ENCODE results near the gene MLLT6. TPM values are rescaled to one million over a fixed set of nuclear protein-coding genes. Genes with fewer than 3 reads are reported as not detected.

The MLLT6 gene
- total and polyA plus RNA-seq, 2 of the 13 experiments (the other 11 are each of a cell fraction or from before 2014, with no cell fraction given): 50.7 to 69.5 TPM

DNA sequence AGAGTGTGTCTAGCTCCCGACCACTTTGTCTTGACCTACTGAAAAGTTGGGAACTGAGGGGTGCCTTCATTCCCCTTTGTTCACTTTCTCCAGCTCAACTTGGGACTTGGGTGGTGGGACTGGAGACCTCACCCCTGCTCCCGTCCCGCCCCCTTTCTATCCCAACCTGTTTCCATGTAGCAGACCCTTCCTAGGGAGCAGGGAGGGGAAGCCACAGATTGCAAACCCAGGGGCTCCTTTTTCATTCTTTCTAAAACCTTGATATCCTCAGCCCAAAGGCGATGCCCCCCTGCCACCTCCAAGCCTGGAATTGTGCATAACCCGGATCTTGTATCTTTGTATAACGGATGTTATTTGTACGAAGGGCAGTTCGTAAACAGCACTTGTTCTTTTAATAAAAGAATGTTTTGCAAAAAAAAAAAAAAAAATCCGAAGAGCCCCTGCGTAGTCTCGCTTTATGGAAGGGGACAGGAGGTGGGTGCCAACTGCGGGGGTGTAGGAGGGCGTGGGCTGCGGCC, 24.4 kb downstream of the MLLT6 start (continued):
- TF ChIP-seq, protein P1, sequence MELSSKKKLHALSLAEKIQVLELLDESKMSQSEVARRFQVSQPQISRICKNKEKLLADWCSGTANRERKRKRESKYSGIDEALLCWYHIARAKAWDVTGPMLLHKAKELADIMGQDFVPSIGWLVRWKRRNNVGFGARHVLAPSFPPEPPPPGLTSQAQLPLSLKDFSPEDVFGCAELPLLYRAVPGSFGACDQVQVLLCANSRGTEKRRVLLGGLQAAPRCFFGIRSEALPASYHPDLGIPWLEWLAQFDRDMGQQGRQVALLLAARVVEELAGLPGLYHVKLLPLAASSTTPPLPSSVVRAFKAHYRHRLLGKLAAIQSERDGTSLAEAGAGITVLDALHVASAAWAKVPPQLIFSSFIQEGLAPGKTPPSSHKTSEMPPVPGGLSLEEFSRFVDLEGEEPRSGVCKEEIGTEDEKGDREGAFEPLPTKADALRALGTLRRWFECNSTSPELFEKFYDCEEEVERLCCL (CRISPR knock-in tag; IDR thresholded peaks at IDR 0.05; ENCODE audit: borderline replicate concordance): no peak
- TF ChIP-seq NFKBIZ (CRISPR knock-in tag; IDR thresholded peaks at IDR 0.05) (no peak), KLF11 (CRISPR knock-in tag; IDR thresholded peaks at IDR 0.05) (0 out of 2 replicates have a peak, but pooled peaks have one; percentile 20), TEAD3 (CRISPR knock-in tag; optimal IDR thresholded peaks at IDR 0.05; ENCODE audit: borderline replicate concordance) (peak; percentile 3), ARNT (IDR thresholded peaks at IDR 0.05) (no peak), KDM3A (CRISPR knock-in tag; IDR thresholded peaks at IDR 0.05; ENCODE audit: low read depth) (no peak), DNMT1 (CRISPR knock-in tag; IDR thresholded peaks at IDR 0.05) (0 out of 2 replicates have a peak, but pooled peaks have one; percentile 41), EHMT2 (IDR thresholded peaks at IDR 0.05; ENCODE audit: borderline replicate concordance, low read depth, low read length) (no peak), ZNF292 (CRISPR knock-in tag; IDR thresholded peaks at IDR 0.05; ENCODE audit: borderline replicate concordance, low read depth) (no peak), FOXO4 (CRISPR knock-in tag; conservative IDR thresholded peaks at IDR 0.05) (0 out of 2 replicates have a peak, but pooled peaks have one; percentile 87), PAWR (CRISPR knock-in tag; IDR thresholded peaks at IDR 0.05; ENCODE audit: borderline replicate concordance) (no peak), ZNF777 (CRISPR knock-in tag; IDR thresholded peaks at IDR 0.05) (no peak), HIVEP1 (CRISPR knock-in tag; IDR thresholded peaks at IDR 0.05) (0 out of 2 replicates have a peak, but pooled peaks have one; percentile 60), ZNF232 (CRISPR knock-in tag; IDR thresholded peaks at IDR 0.05; ENCODE audit: borderline replicate concordance) (no peak)
- TF ChIP-seq, protein P2, sequence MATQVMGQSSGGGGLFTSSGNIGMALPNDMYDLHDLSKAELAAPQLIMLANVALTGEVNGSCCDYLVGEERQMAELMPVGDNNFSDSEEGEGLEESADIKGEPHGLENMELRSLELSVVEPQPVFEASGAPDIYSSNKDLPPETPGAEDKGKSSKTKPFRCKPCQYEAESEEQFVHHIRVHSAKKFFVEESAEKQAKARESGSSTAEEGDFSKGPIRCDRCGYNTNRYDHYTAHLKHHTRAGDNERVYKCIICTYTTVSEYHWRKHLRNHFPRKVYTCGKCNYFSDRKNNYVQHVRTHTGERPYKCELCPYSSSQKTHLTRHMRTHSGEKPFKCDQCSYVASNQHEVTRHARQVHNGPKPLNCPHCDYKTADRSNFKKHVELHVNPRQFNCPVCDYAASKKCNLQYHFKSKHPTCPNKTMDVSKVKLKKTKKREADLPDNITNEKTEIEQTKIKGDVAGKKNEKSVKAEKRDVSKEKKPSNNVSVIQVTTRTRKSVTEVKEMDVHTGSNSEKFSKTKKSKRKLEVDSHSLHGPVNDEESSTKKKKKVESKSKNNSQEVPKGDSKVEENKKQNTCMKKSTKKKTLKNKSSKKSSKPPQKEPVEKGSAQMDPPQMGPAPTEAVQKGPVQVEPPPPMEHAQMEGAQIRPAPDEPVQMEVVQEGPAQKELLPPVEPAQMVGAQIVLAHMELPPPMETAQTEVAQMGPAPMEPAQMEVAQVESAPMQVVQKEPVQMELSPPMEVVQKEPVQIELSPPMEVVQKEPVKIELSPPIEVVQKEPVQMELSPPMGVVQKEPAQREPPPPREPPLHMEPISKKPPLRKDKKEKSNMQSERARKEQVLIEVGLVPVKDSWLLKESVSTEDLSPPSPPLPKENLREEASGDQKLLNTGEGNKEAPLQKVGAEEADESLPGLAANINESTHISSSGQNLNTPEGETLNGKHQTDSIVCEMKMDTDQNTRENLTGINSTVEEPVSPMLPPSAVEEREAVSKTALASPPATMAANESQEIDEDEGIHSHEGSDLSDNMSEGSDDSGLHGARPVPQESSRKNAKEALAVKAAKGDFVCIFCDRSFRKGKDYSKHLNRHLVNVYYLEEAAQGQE (IDR thresholded peaks at IDR 0.05; ENCODE audit: borderline replicate concordance in 1 of 2, low read depth in 1 of 2, low read length in 2 of 2): no peak
- TF ChIP-seq, protein P3, sequence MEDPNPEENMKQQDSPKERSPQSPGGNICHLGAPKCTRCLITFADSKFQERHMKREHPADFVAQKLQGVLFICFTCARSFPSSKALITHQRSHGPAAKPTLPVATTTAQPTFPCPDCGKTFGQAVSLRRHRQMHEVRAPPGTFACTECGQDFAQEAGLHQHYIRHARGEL (CRISPR knock-in tag; IDR thresholded peaks at IDR 0.05): 0 out of 2 replicates have a peak, but pooled peaks have one; percentile 56
- TF ChIP-seq, protein P4, sequence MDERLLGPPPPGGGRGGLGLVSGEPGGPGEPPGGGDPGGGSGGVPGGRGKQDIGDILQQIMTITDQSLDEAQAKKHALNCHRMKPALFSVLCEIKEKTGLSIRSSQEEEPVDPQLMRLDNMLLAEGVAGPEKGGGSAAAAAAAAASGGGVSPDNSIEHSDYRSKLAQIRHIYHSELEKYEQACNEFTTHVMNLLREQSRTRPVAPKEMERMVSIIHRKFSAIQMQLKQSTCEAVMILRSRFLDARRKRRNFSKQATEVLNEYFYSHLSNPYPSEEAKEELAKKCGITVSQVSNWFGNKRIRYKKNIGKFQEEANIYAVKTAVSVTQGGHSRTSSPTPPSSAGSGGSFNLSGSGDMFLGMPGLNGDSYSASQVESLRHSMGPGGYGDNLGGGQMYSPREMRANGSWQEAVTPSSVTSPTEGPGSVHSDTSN (CRISPR knock-in tag; IDR thresholded peaks at IDR 0.05): no peak
- TF ChIP-seq, protein P5, sequence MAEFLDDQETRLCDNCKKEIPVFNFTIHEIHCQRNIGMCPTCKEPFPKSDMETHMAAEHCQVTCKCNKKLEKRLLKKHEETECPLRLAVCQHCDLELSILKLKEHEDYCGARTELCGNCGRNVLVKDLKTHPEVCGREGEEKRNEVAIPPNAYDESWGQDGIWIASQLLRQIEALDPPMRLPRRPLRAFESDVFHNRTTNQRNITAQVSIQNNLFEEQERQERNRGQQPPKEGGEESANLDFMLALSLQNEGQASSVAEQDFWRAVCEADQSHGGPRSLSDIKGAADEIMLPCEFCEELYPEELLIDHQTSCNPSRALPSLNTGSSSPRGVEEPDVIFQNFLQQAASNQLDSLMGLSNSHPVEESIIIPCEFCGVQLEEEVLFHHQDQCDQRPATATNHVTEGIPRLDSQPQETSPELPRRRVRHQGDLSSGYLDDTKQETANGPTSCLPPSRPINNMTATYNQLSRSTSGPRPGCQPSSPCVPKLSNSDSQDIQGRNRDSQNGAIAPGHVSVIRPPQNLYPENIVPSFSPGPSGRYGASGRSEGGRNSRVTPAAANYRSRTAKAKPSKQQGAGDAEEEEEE (CRISPR knock-in tag; IDR thresholded peaks at IDR 0.05; ENCODE audit: borderline replicate concordance): no peak

Measured in HepG2 (cell line).